BE2C (cell line): ENCODE measurements around the gene RELA.

ENCODE experiments used
- DNase-seq: peaks from one replicate; pipeline ENCODE4 v3.0.0-alpha.2; 2020
- H3K27me3 ChIP-seq: fragments of 250-450 bp; sonication (Bioruptor Pico); 2 replicates; pipeline ENCODE4 v1.5.1; 2020; ENCODE audit warnings: mild to moderate bottlenecking
- H3K36me3 ChIP-seq: fragments of 250-450 bp; sonication (Bioruptor Pico); 2 replicates; pipeline ENCODE4 v1.5.1; 2020; ENCODE audit warnings: mild to moderate bottlenecking
- H3K4me1 ChIP-seq: fragments of 250-450 bp; sonication (Bioruptor Pico); 2 replicates; pipeline ENCODE4 v1.5.1; 2020
- H3K4me3 ChIP-seq: 2 replicates; pipeline ENCODE4 v1.5.1; 2011; ENCODE audit warnings: low read depth, low read length
- H3K9me3 ChIP-seq: fragments of 250-450 bp; sonication (Bioruptor Pico); 2 replicates; pipeline ENCODE4 v1.5.1; 2020
- TF ChIP-seq, protein P1 (sequence below): IDR thresholded peaks from 2 replicates; pipeline ENCODE4 v1.5.1; 2012; ENCODE audit warnings: mild to moderate bottlenecking, low read depth, low read length

The RELA gene

DNA sequence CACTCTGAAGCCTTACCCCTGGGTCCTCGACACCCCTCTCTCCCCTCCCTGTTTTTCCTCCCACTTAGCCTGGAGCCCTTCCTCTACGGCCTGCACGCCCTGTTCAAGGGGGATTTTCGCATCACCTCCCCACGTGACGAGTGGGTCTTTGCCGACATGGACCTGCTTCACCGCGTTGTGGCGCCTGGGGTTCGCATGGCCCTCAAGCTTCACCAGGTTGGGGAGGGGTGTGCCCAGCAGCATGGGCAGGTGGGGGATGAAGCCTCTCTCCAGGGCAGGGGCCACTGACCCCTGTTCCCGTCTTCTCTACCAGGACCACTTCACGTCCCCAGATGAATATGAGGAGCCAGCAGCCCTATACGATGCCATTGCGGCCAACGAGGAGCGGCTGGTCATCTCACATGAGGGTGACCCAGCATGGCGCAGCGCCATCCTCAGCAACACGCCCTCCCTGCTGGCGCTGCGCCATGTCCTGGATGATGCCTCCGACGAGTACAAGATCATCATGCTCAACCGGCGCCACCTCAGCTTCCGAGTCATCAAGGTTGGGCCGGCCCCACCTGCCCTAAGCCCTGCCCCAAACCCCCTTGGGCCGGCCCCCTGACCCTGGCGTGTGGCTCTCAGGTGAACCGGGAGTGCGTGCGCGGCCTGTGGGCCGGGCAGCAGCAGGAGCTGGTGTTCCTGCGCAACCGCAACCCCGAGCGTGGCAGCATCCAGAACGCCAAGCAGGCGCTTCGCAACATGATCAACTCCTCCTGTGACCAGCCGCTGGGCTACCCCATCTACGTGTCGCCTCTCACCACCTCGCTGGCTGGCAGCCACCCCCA lies 27.6 kb downstream of the RELA start:
- H3K4me1 ChIP-seq = no peaks in the 10 kb centered on the region
- H3K4me3 ChIP-seq = no peak overlapping the region
- TF ChIP-seq, protein P1, sequence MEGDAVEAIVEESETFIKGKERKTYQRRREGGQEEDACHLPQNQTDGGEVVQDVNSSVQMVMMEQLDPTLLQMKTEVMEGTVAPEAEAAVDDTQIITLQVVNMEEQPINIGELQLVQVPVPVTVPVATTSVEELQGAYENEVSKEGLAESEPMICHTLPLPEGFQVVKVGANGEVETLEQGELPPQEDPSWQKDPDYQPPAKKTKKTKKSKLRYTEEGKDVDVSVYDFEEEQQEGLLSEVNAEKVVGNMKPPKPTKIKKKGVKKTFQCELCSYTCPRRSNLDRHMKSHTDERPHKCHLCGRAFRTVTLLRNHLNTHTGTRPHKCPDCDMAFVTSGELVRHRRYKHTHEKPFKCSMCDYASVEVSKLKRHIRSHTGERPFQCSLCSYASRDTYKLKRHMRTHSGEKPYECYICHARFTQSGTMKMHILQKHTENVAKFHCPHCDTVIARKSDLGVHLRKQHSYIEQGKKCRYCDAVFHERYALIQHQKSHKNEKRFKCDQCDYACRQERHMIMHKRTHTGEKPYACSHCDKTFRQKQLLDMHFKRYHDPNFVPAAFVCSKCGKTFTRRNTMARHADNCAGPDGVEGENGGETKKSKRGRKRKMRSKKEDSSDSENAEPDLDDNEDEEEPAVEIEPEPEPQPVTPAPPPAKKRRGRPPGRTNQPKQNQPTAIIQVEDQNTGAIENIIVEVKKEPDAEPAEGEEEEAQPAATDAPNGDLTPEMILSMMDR = no peak
- no peaks in the 10 kb centered on the region for H3K36me3 ChIP-seq
- no peaks in the 10 kb centered on the region for H3K27me3 ChIP-seq
- DNase-seq = no peak
- no peaks in the 10 kb centered on the region for H3K9me3 ChIP-seq

DNA sequence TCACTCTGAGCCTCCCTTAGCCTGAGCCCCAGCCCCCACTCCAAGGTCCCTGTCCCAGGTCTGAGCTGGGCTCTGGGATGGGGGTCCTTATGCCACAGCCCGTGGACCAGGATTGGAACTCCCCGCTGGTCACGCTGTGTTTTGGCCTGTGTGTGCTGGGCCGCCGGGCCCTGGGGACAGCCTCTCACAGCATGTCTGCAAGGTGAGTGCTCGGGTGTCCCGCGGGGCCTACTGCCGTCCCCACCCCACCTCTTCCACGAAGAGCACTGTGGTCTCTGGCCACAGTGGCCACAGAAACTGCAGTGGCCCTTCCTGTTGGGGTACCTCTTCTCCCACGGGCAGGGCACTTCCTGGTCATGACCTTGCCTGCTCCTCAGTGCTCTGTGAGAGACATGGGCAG lies 28.3 kb downstream of the RELA start:
- TF ChIP-seq, protein P1 = no peak
- Histone ChIP-seq H3K36me3 (no peaks in the 10 kb centered on the region; the same call in 1 of the 2 replicates), H3K4me1 (no peaks in the 10 kb centered on the region), H3K27me3 (no peaks in the 10 kb centered on the region), H3K4me3 (no peak overlapping the region), H3K9me3 (no peaks in the 10 kb centered on the region)
- DNase-seq = no peak

DNA sequence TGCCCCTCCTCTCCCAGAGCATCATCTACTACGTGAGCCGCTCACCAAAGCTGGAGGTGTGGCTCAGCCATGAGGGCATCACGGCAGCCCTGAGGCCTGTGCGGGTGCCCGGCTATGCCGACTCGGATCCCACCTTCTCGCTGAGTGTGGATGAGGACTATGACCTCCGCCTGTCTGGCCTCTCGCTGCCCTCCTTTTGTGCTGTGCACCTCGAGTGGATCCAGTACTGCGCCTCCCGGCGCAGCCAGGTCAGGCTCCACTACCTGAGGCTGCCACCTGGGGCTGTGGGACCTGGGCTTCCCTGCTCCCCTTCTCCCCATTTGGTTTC lies 28.6 kb downstream of the RELA start:
- H3K27me3 ChIP-seq = no peaks in the 10 kb centered on the region
- no peak for DNase-seq
- TF ChIP-seq, protein P1 = no peak
- H3K36me3 ChIP-seq = peaks cover 2% of the 10 kb centered on the region; the same call in 1 of the 2 replicates
- no peaks in the 10 kb centered on the region for H3K9me3 ChIP-seq
- H3K4me3 ChIP-seq = no peak overlapping the region
- no peaks in the 10 kb centered on the region for H3K4me1 ChIP-seq

DNA sequence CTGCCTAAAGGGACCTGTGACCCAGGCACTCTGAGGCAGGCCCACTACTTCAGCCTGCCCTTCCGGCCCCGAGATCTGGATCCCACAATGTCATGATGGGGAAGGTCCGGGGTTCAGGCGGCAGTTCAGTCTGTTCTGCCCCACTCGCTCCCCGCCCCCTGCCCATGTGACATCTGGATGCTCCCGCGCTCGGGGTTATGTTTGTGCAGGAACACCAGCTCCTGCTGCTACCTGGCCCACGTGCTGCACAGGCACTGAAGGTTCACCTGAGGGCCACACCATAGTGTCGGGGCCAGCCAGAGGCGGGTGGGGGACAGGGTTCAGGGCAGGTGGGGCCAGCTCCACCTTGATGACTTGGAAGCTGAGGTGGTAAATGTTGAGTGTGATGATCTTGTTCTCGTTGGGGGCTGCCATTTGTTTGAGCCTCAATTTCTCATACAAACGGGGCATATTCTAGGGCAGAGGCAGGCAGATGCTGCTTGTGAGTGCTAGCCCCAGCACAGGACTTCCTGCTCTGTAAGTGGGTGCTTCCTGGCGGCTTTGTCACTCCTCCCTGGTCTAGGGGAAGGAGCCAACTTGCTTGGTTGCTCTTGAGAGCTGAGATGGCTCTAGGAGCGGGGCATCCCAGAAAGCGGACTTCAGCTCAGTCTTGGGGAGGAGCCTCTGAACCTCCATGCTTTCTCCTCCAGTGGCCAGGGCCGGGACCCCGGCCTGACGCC lies 29.2 kb downstream of the RELA start:
- H3K36me3 ChIP-seq = peaks cover 4% of the 10 kb centered on the region; the same call in 1 of the 2 replicates
- DNase-seq = no peak
- TF ChIP-seq, protein P1 = no peak

DNA sequence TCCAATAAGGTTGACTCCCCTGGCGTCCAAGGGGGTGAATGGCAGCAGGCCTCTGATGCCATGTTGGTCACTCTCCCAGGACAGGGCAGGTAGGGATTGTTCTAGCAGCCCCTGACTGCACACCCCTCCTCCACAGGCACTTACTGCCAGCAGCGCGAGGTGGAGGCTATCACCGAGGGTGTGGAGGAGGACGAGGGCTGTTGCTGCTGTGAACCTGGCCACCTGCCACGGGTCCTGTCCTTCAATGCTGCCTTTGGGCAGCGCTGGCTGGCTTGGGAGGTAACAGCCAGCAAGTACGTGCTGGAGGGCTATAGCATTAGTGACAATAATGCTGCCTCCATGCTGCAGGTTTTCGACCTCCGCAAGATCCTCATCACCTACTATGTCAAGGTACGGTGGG lies 32.5 kb downstream of the RELA start:
- Histone ChIP-seq H3K27me3 (no peaks in the 10 kb centered on the region), H3K36me3 (peaks cover 4% of the 10 kb centered on the region; the same call in 1 of the 2 replicates), H3K4me1 (no peaks in the 10 kb centered on the region), H3K4me3 (no peak overlapping the region), H3K9me3 (no peaks in the 10 kb centered on the region)
- no peak for DNase-seq
- TF ChIP-seq, protein P1 = no peak

More for the DNA sequence above, 29.2 kb downstream of the RELA start:
- no peaks in the 10 kb centered on the region for H3K9me3 ChIP-seq
- no peaks in the 10 kb centered on the region for H3K27me3 ChIP-seq
- H3K4me3 ChIP-seq = no peak overlapping the region
- no peaks in the 10 kb centered on the region for H3K4me1 ChIP-seq

GRCh38 chr11:65629579-65629978 lies 33.1 kb downstream of the RELA start:
- Histone ChIP-seq H3K4me3 (no peak overlapping the region), H3K27me3 (no peaks in the 10 kb centered on the region), H3K36me3 (peaks cover 4% of the 10 kb centered on the region; the same call in 1 of the 2 replicates), H3K4me1 (no peaks in the 10 kb centered on the region), H3K9me3 (no peaks in the 10 kb centered on the region)
- TF ChIP-seq, protein P1 = no peak
- DNase-seq = no peak
